LNCaP clone FGC (cell line): ENCODE measurements around the gene LYL1.

Source experiments
- DNase-seq: peaks from one replicate; pipeline ENCODE4 v3.0.0-alpha.2; 2011; ENCODE audit warnings: low read depth
- H3K4me3 ChIP-seq: 2 replicates; pipeline ENCODE4 v1.5.1; 2011; ENCODE audit warnings: mild to moderate bottlenecking, low read depth, low read length, control low read depth
- CTCF ChIP-seq: IDR thresholded peaks from 2 replicates; pipeline ENCODE4 v1.5.1; 2012; ENCODE audit warnings: mild to moderate bottlenecking; ENCODE audit not compliant: control insufficient read depth, insufficient read depth; ENCODE audit errors: extremely low read depth

LYL1 gene

GRCh38 chr19:13146763-13147563, 44.3 kb upstream of the LYL1 start:
- H3K4me3 ChIP-seq, result no peak overlapping the region
- no peak for DNase-seq
- TF ChIP-seq CTCF, result no peak

- no peak overlapping the region for H3K4me3 ChIP-seq
- no peak for DNase-seq
- TF ChIP-seq CTCF, result no peak
These were observed 37.1 kb upstream of the LYL1 start for GRCh38 chr19:13139633-13140311.

GRCh38 chr19:13138916-13139198, 36.2 kb upstream of the LYL1 start:
- no peak for TF ChIP-seq CTCF
- DNase-seq, result no peak
- no peak overlapping the region for H3K4me3 ChIP-seq

- DNase-seq, result no peak
- no peak overlapping the region for H3K4me3 ChIP-seq
- TF ChIP-seq CTCF, result no peak
These were observed 35.7 kb upstream of the LYL1 start for GRCh38 chr19:13138171-13138915.

- no peak for DNase-seq
- no peak for TF ChIP-seq CTCF
- no peak overlapping the region for H3K4me3 ChIP-seq
These were observed 34.7 kb upstream of the LYL1 start for GRCh38 chr19:13137290-13137794.

- no peak for TF ChIP-seq CTCF
- H3K4me3 ChIP-seq, result no peak overlapping the region
- DNase-seq, result no peak
These were observed 32.7 kb upstream of the LYL1 start for GRCh38 chr19:13135068-13136062.
